Trophoblast cell (in vitro differentiated cells and primary cell): ENCODE measurements around the gene PLXNA2.
A peak's percentile ranks its signal among the peaks of the same experiment; 100 is the strongest.

ENCODE experiments used
- DNase-seq, 2 donors: peaks; one replicate each; pipeline ENCODE4 v3.0.0-alpha.2; 2016
- H2AFZ ChIP-seq: 2 replicates; pipeline ENCODE4 v1.6.1; 2013; ENCODE audit warnings: low read length, moderate library complexity, mild to moderate bottlenecking; ENCODE audit not compliant: insufficient read depth, poor library complexity
- H2AK5ac ChIP-seq: 2 replicates; pipeline ENCODE4 v1.6.1; 2013; ENCODE audit warnings: mild to moderate bottlenecking, low read length
- H2BK120ac ChIP-seq: 2 replicates; pipeline ENCODE4 v1.6.1; 2013; ENCODE audit warnings: low read length, mild to moderate bottlenecking, moderate library complexity; ENCODE audit not compliant: insufficient read depth, poor library complexity
- H2BK12ac ChIP-seq: 2 replicates; pipeline ENCODE4 v1.6.1; 2013; ENCODE audit warnings: mild to moderate bottlenecking, low read length, moderate library complexity
- H2BK5ac ChIP-seq: 2 replicates; pipeline ENCODE4 v1.6.1; 2013; ENCODE audit warnings: low read length, low read depth, moderate library complexity, mild to moderate bottlenecking; ENCODE audit not compliant: poor library complexity
- H3K14ac ChIP-seq: 2 replicates; pipeline ENCODE4 v1.6.1; 2013; ENCODE audit warnings: mild to moderate bottlenecking, low read length
- H3K18ac ChIP-seq: 2 replicates; pipeline ENCODE4 v1.6.1; 2013; ENCODE audit warnings: mild to moderate bottlenecking, low read length
- H3K23ac ChIP-seq: 2 replicates; pipeline ENCODE4 v1.6.1; 2013; ENCODE audit warnings: low read length
- H3K27ac ChIP-seq: 2 replicates; pipeline ENCODE4 v1.5.1; 2013; ENCODE audit warnings: low read depth, mild to moderate bottlenecking, inconsistent platforms, low read length, moderate library complexity
- H3K27me3 ChIP-seq: 2 replicates; pipeline ENCODE4 v1.6.1; 2013; ENCODE audit warnings: inconsistent platforms, mild to moderate bottlenecking, low read length, moderate library complexity; ENCODE audit not compliant: insufficient read depth
- H3K36me3 ChIP-seq, 2 experiments: 1 replicate in 1 of 2; 2 replicates in 1 of 2; pipeline ENCODE4 v1.6.1; 2013; ENCODE audit warnings: low read length in 2 of 2, mild to moderate bottlenecking in 2 of 2, moderate library complexity in 1 of 2; ENCODE audit not compliant: insufficient read depth in 2 of 2, control insufficient read depth in 1 of 2
- H3K4ac ChIP-seq: 2 replicates; pipeline ENCODE4 v1.6.1; 2013; ENCODE audit warnings: low read depth, mild to moderate bottlenecking, low read length, moderate library complexity
- H3K4me1 ChIP-seq, 2 experiments: 1 replicate in 1 of 2; 2 replicates in 1 of 2; pipeline ENCODE4 v1.6.1; 2013; ENCODE audit warnings: low read length in 2 of 2, mild to moderate bottlenecking in 2 of 2, moderate library complexity in 1 of 2; ENCODE audit not compliant: insufficient read depth in 2 of 2, control insufficient read depth in 1 of 2
- H3K4me2 ChIP-seq: 2 replicates; pipeline ENCODE4 v1.6.1; 2013; ENCODE audit warnings: inconsistent platforms, mild to moderate bottlenecking, low read length, moderate library complexity
- H3K4me3 ChIP-seq: 2 replicates; pipeline ENCODE4 v1.5.1; 2013; ENCODE audit warnings: mild to moderate bottlenecking, low read depth, low read length, inconsistent platforms
- H3K79me1 ChIP-seq: one replicate; pipeline ENCODE4 v1.6.1; 2013; ENCODE audit warnings: low read length
- H3K79me2 ChIP-seq: 2 replicates; pipeline ENCODE4 v1.6.1; 2013; ENCODE audit warnings: low read length, mild to moderate bottlenecking; ENCODE audit not compliant: control insufficient read depth, insufficient read depth, poor library complexity
- H3K9ac ChIP-seq: 2 replicates; pipeline ENCODE4 v1.6.1; 2013; ENCODE audit warnings: mild to moderate bottlenecking, low read length
- H3K9me3 ChIP-seq: 2 replicates; pipeline ENCODE4 v1.6.1; 2013; ENCODE audit warnings: low read depth, mild to moderate bottlenecking, control low read depth, inconsistent platforms, low read length; ENCODE audit not compliant: insufficient read depth
- H4K12ac ChIP-seq: 2 replicates; pipeline ENCODE4 v1.6.1; 2013; ENCODE audit warnings: low read depth, mild to moderate bottlenecking, low read length, moderate library complexity
- H4K8ac ChIP-seq: 2 replicates; pipeline ENCODE4 v1.6.1; 2013; ENCODE audit warnings: low read depth, mild to moderate bottlenecking, low read length, moderate library complexity
- H4K91ac ChIP-seq: one replicate; pipeline ENCODE4 v1.6.1; 2013; ENCODE audit warnings: low read depth, mild to moderate bottlenecking, low read length, moderate library complexity
- WGBS: extraction: QIAGEN DNeasy Blood & Tissue Kit; methylation state at CpG from one replicate; pipeline ENCODE4 v1.1.7; 2013; ENCODE audit warnings: missing lambda C conversion rate; ENCODE audit not compliant: insufficient read length, insufficient coverage; ENCODE audit errors: extremely low coverage; 5-methylcytosine and 5-hydroxymethylcytosine counted together

PLXNA2 gene

GRCh38 chr1:208173749-208174148 lies 70.4 kb downstream of the PLXNA2 start:
- Histone ChIP-seq H3K18ac (no peak overlapping the region), H3K79me2 (no peaks in the 10 kb centered on the region), H3K79me1 (peaks cover 3% of the 10 kb centered on the region), H3K14ac (no peak overlapping the region), H2AFZ (no peak overlapping the region), H2BK5ac (no peak overlapping the region), H3K23ac (no peak overlapping the region), H2BK12ac (no peak overlapping the region), H3K4me1 (peaks cover 15 to 29% of the 10 kb centered on the region in 2 experiments), H4K8ac (no peak overlapping the region), H3K9me3 (no peaks in the 10 kb centered on the region), H3K4me3 (no peak overlapping the region), H3K36me3 (peaks cover 13 to 23% of the 10 kb centered on the region in 2 experiments), H3K4me2 (no peak overlapping the region), H3K27ac (no peak overlapping the region), H3K4ac (no peak overlapping the region), H2BK120ac (no peak overlapping the region), H3K9ac (no peak overlapping the region), H4K91ac (no peak overlapping the region), H2AK5ac (no peak overlapping the region), H4K12ac (no peak overlapping the region), H3K27me3 (no peaks in the 10 kb centered on the region)
- peak; percentile 38 to 65 for DNase-seq
- WGBS = no CpG with 5 or more reads among the region's 6 CpGs

- H3K36me3 ChIP-seq = peaks cover 11 to 20% of the 10 kb centered on the region in 2 experiments
- no peaks in the 10 kb centered on the region for H3K79me1 ChIP-seq
- H3K27me3 ChIP-seq = no peaks in the 10 kb centered on the region
- no peak overlapping the region for H2AFZ ChIP-seq
- no peak overlapping the region for H4K91ac ChIP-seq
- no peak overlapping the region for H2BK5ac ChIP-seq
- no peak overlapping the region for H3K4ac ChIP-seq
- no peak overlapping the region for H3K9ac ChIP-seq
- H3K27ac ChIP-seq = no peak overlapping the region
- H3K23ac ChIP-seq = no peak overlapping the region
- H3K9me3 ChIP-seq = no peaks in the 10 kb centered on the region
- no peak overlapping the region for H2BK120ac ChIP-seq
- H3K4me2 ChIP-seq = no peak overlapping the region
- H2AK5ac ChIP-seq = no peak overlapping the region
- DNase-seq = no peak
- no peak overlapping the region for H3K14ac ChIP-seq
- H3K79me2 ChIP-seq = no peaks in the 10 kb centered on the region
- no CpG with 5 or more reads among the region's 6 CpGs for WGBS
- no peak overlapping the region for H2BK12ac ChIP-seq
- H3K18ac ChIP-seq = no peak overlapping the region
- H3K4me3 ChIP-seq = no peak overlapping the region
- no peak overlapping the region for H4K8ac ChIP-seq
- peaks cover 9 to 23% of the 10 kb centered on the region in 2 experiments for H3K4me1 ChIP-seq
- H4K12ac ChIP-seq = no peak overlapping the region
These were observed 71.6 kb downstream of the PLXNA2 start for GRCh38 chr1:208172423-208173145.

GRCh38 chr1:208171616-208172422 lies 72.4 kb downstream of the PLXNA2 start:
- Histone ChIP-seq H4K91ac (no peak overlapping the region), H3K4me2 (no peak overlapping the region), H3K4ac (no peak overlapping the region), H3K4me1 (peaks cover 13 to 28% of the 10 kb centered on the region in 2 experiments), H3K9me3 (no peaks in the 10 kb centered on the region), H4K12ac (no peak overlapping the region), H3K18ac (no peak overlapping the region), H2BK12ac (no peak overlapping the region), H3K27ac (no peak overlapping the region), H3K4me3 (no peak overlapping the region), H3K36me3 (peaks cover 11 to 20% of the 10 kb centered on the region in 2 experiments), H3K23ac (no peak overlapping the region), H2AFZ (no peak overlapping the region), H2AK5ac (no peak overlapping the region), H3K9ac (no peak overlapping the region), H3K14ac (no peak overlapping the region), H3K27me3 (no peaks in the 10 kb centered on the region), H2BK120ac (no peak overlapping the region), H4K8ac (no peak overlapping the region), H2BK5ac (no peak overlapping the region), H3K79me1 (no peaks in the 10 kb centered on the region), H3K79me2 (no peaks in the 10 kb centered on the region)
- WGBS = no CpG with 5 or more reads among the region's 7 CpGs
- no peak for DNase-seq

GRCh38 chr1:208170252-208170651 lies 73.9 kb downstream of the PLXNA2 start:
- no peak overlapping the region for H3K27ac ChIP-seq
- no peak overlapping the region for H3K4ac ChIP-seq
- no peak overlapping the region for H3K23ac ChIP-seq
- H3K4me2 ChIP-seq = no peak overlapping the region
- no peak overlapping the region for H4K12ac ChIP-seq
- H2BK5ac ChIP-seq = no peak overlapping the region
- H3K4me3 ChIP-seq = no peak overlapping the region
- H2BK120ac ChIP-seq = no peak overlapping the region
- no peak overlapping the region for H4K91ac ChIP-seq
- no peak overlapping the region for H2BK12ac ChIP-seq
- H3K36me3 ChIP-seq = peaks cover 15 to 27% of the 10 kb centered on the region in 2 experiments
- no peaks in the 10 kb centered on the region for H3K9me3 ChIP-seq
- no peaks in the 10 kb centered on the region for H3K79me2 ChIP-seq
- H3K9ac ChIP-seq = no peak overlapping the region
- H4K8ac ChIP-seq = no peak overlapping the region
- no peak overlapping the region for H3K14ac ChIP-seq
- peaks cover 8 to 24% of the 10 kb centered on the region in 2 experiments for H3K4me1 ChIP-seq
- no peak for DNase-seq
- no CpG with 5 or more reads among the region's 4 CpGs for WGBS
- no peaks in the 10 kb centered on the region for H3K27me3 ChIP-seq
- no peak overlapping the region for H2AK5ac ChIP-seq
- H3K18ac ChIP-seq = peak overlapping the region; percentile 59
- no peaks in the 10 kb centered on the region for H3K79me1 ChIP-seq
- no peak overlapping the region for H2AFZ ChIP-seq
